WTC11 (cell line): Measurements from ENCODE around the gene CASP6. TPM values are rescaled to one million over a fixed set of nuclear protein-coding genes. Genes with fewer than 3 reads are reported as not detected.

Source experiments
- AR ChIP-seq: fragments of 250-450 bp; sonication (Bioruptor Pico); IDR thresholded peaks from 2 replicates; pipeline ENCODE4 v1.9.0; 2021; ENCODE audit warnings: mild to moderate bottlenecking
- ATF6 ChIP-seq: sonication (generic); formaldehyde crosslinking; IDR thresholded peaks from 2 replicates; pipeline ENCODE4 v1.8.1; 2023; ENCODE audit warnings: mild to moderate bottlenecking, missing genetic modification reagents
- CREB1 ChIP-seq: sonication (generic); formaldehyde crosslinking; IDR thresholded peaks from 2 replicates; pipeline ENCODE4 v1.8.0; 2023; ENCODE audit warnings: mild to moderate bottlenecking, missing genetic modification reagents
- CTCF ChIP-seq: fragments of 200-600 bp; IDR thresholded peaks from 2 replicates; pipeline ENCODE4 v1.8.0; 2022; ENCODE audit warnings: antibody characterized with exemption
- ELF4 ChIP-seq: sonication (generic); formaldehyde crosslinking; IDR thresholded peaks from 2 replicates; pipeline ENCODE4 v1.8.1; 2022; ENCODE audit warnings: low read depth, mild to moderate bottlenecking, moderate library complexity, missing genetic modification reagents
- EMX1 ChIP-seq: fragments of 250-450 bp; sonication (Bioruptor Pico); IDR thresholded peaks from 2 replicates; pipeline ENCODE4 v1.8.0; 2021; ENCODE audit warnings: mild to moderate bottlenecking
- ESRRA ChIP-seq: sonication (generic); formaldehyde crosslinking; IDR thresholded peaks from 2 replicates; pipeline ENCODE4 v1.8.1; 2022; ENCODE audit warnings: mild to moderate bottlenecking, missing genetic modification reagents, borderline replicate concordance
- GRHL2 ChIP-seq: fragments of 250-450 bp; sonication (Bioruptor Pico); IDR thresholded peaks from 2 replicates; pipeline ENCODE4 v1.8.0; 2022; ENCODE audit warnings: mild to moderate bottlenecking, moderate library complexity; ENCODE audit not compliant: insufficient replicate concordance, severe bottlenecking
- GTF2I ChIP-seq: fragments of 250-450 bp; sonication (Bioruptor Pico); conservative IDR thresholded peaks from 2 replicates; pipeline ENCODE4 v1.4.0; 2021; ENCODE audit warnings: mild to moderate bottlenecking
- IRF2 ChIP-seq: sonication (generic); formaldehyde crosslinking; IDR thresholded peaks from 2 replicates; pipeline ENCODE4 v1.8.0; 2022; ENCODE audit warnings: low read depth, missing genetic modification reagents, borderline replicate concordance
- KAT7 ChIP-seq: sonication (generic); formaldehyde crosslinking; IDR thresholded peaks from 2 replicates; pipeline ENCODE4 v1.8.1; 2023; ENCODE audit warnings: missing genetic modification reagents, mild to moderate bottlenecking, borderline replicate concordance
- MLX ChIP-seq: sonication (generic); formaldehyde crosslinking; IDR thresholded peaks from 2 replicates; pipeline ENCODE4 v1.8.1; 2023; ENCODE audit warnings: mild to moderate bottlenecking, missing genetic modification reagents, moderate library complexity
- NFYB ChIP-seq: sonication (generic); formaldehyde crosslinking; conservative IDR thresholded peaks from 2 replicates; pipeline ENCODE4 v1.8.0; 2022; ENCODE audit warnings: low read depth, missing genetic modification reagents
- PREB ChIP-seq: sonication (generic); formaldehyde crosslinking; IDR thresholded peaks from 2 replicates; pipeline ENCODE4 v1.8.1; 2022; ENCODE audit warnings: mild to moderate bottlenecking, missing genetic modification reagents, moderate library complexity, borderline replicate concordance
- RORB ChIP-seq: fragments of 250-450 bp; sonication (Bioruptor Pico); IDR thresholded peaks from 2 replicates; pipeline ENCODE4 v1.9.0; 2021; ENCODE audit warnings: mild to moderate bottlenecking
- SMAD4 ChIP-seq: sonication (generic); formaldehyde crosslinking; IDR thresholded peaks from 2 replicates; pipeline ENCODE4 v1.8.0; 2022; ENCODE audit warnings: mild to moderate bottlenecking, missing genetic modification reagents
- SOX15 ChIP-seq: fragments of 250-450 bp; sonication (Bioruptor Pico); IDR thresholded peaks from 2 replicates; pipeline ENCODE4 v1.9.0; 2021; ENCODE audit warnings: mild to moderate bottlenecking
- ZNF232 ChIP-seq: sonication (generic); formaldehyde crosslinking; IDR thresholded peaks from 2 replicates; pipeline ENCODE4 v1.8.0; 2022; ENCODE audit warnings: mild to moderate bottlenecking, missing genetic modification reagents
- ZNF281 ChIP-seq: sonication (generic); formaldehyde crosslinking; IDR thresholded peaks from 2 replicates; pipeline ENCODE4 v1.8.0; 2023; ENCODE audit warnings: mild to moderate bottlenecking, missing genetic modification reagents
- ZNF425 ChIP-seq: fragments of 250-450 bp; sonication (Bioruptor Pico); conservative IDR thresholded peaks from 2 replicates; pipeline ENCODE4 v1.9.0; 2021; ENCODE audit warnings: mild to moderate bottlenecking
- total RNA-seq: library from RNA; stranded (reverse); gene quantifications from 3 replicates; pipeline ENCODE4 v1.2.3, GENCODE V29; 2021

CASP6 gene
- total RNA-seq, 1 experiment from 2014 or later = 26.0 TPM

GRCh38 chr4:109702950-109703663 is at the start of gene CASP6 (continued):
- TF ChIP-seq MLX (CRISPR knock-in tag) (no peak), ZNF425 (no peak), ESRRA (peak; percentile 76; the same call in 1 of the 2 replicates), NFYB (CRISPR knock-in tag) (no peak), EMX1 (0 out of 2 replicates have a peak, but pooled peaks have one; percentile 43), RORB (CRISPR knock-in tag) (no peak), SMAD4 (no peak), AR (no peak), GTF2I (CRISPR knock-in tag) (no peak), CREB1 (CRISPR knock-in tag) (peak; percentile 37; the same call in 1 of the 2 replicates), ZNF281 (CRISPR knock-in tag) (0 out of 2 replicates have a peak, but pooled peaks have one; percentile 36), ELF4 (CRISPR knock-in tag) (no peak), GRHL2 (CRISPR knock-in tag) (no peak), CTCF (peak; percentile 36; the same call in 1 of the 2 replicates), IRF2 (CRISPR knock-in tag) (no peak), SOX15 (CRISPR knock-in tag) (no peak), ZNF232 (CRISPR knock-in tag) (no peak), KAT7 (CRISPR knock-in tag) (peak; percentile 88; the same call in 1 of the 2 replicates), PREB (CRISPR knock-in tag) (no peak), ATF6 (CRISPR knock-in tag) (no peak)
